K562 (cell line): ENCODE results near the gene RHEB. TPM values are rescaled to one million over a fixed set of nuclear protein-coding genes. Genes with fewer than 3 reads are reported as not detected.

ENCODE experiments used
- BDP1 ChIP-seq: IDR thresholded peaks from 3 replicates; pipeline ENCODE4 v1.6.1; 2011; ENCODE audit not compliant: insufficient read length, insufficient read depth
- CHD7 ChIP-seq: fragments of 200-600 bp; sonication (generic); IDR thresholded peaks from one replicate; pipeline ENCODE4 v1.6.1; 2012; ENCODE audit warnings: mild to moderate bottlenecking, low read depth, low read length, inconsistent platforms
- FOS ChIP-seq: IDR thresholded peaks from 3 replicates; pipeline ENCODE4 v1.6.1; 2011; ENCODE audit not compliant: insufficient read length; ENCODE audit errors: extremely low read depth
- GTF3C2 ChIP-seq: IDR thresholded peaks from 3 replicates; pipeline ENCODE4 v1.6.1; 2011; ENCODE audit warnings: borderline replicate concordance, mild to moderate bottlenecking, moderate library complexity; ENCODE audit not compliant: insufficient read length; ENCODE audit errors: extremely low read depth
- polyA plus RNA-seq, 8 experiments: library from polyadenylated mRNA; depleted of rRNA in 4 of 8; stranded (reverse) in 5 of 8; unstranded in 3 of 8; fragments of >200 nt; fragmentation: Nextera tagmentation in 2 of 8; fragmentation: Illumina TruSeq in 1 of 8; extraction: Ambion mirVana in 2 of 8; extraction: Trizol in 1 of 8; gene quantifications; 2 replicates each; pipeline versions ENCODE4 v1.2.1 to v1.2.3, GENCODE V29; 2011 to 2014; ENCODE audit warnings: inconsistent platforms in 1 of 8, missing spikeins in 1 of 8
- total RNA-seq, 7 experiments: library from RNA; depleted of rRNA in 6 of 7; stranded (reverse); fragments of >200 nt in 6 of 7; fragmentation: Illumina TruSeq in 2 of 7; extraction: Trizol in 2 of 7; gene quantifications; 2 replicates each; pipeline versions ENCODE4 v1.2.1 to v1.2.3, GENCODE V29; 2011 to 2021; ENCODE audit warnings: low replicate concordance in 1 of 7

The RHEB gene
- total and polyA plus RNA-seq, 9 of the 15 experiments (the other 6 are each of a cell fraction or from before 2014, with no cell fraction given), result 28.5 to 249 (median 182) TPM

GRCh38 chr7:151542606-151543130 lies 23.0 kb upstream of the RHEB start (continued):
- TF ChIP-seq GTF3C2 (no peak), CHD7 (no peak), BDP1 (no peak), FOS (no peak)
